IPS-11a (cell line): ENCODE results near the gene NUTF2.
A peak's percentile ranks its signal among the peaks of the same experiment; 100 is the strongest.
"Not testable (repeated sequence)": the region's sequence is repeated elsewhere in the genome, so short reads cannot be mapped to it uniquely, and the experiment has no call there.

ENCODE experiments used
- H3K4me3 ChIP-seq: one replicate; pipeline ENCODE4 v1.5.1; 2013; ENCODE audit warnings: low read depth, low read length, control low read depth

Gene NUTF2

GRCh38 chr16:67862623-67863583 lies 16.2 kb downstream of the NUTF2 start:
- H3K4me3 ChIP-seq, result no peak overlapping the region

- not testable (repeated sequence) for H3K4me3 ChIP-seq
Observed at GRCh38 chr16:67864044-67864443, 17.3 kb downstream of the NUTF2 start.

GRCh38 chr16:67864594-67864993 lies 17.9 kb downstream of the NUTF2 start:
- H3K4me3 ChIP-seq, result no peak overlapping the region

- no peak overlapping the region for H3K4me3 ChIP-seq
Observed at GRCh38 chr16:67865318-67865717, 18.6 kb downstream of the NUTF2 start.

GRCh38 chr16:67868290-67868689 lies 21.6 kb downstream of the NUTF2 start:
- no peak overlapping the region for H3K4me3 ChIP-seq

GRCh38 chr16:67869653-67870052 lies 22.9 kb downstream of the NUTF2 start:
- no peak overlapping the region for H3K4me3 ChIP-seq

GRCh38 chr16:67871256-67871655 lies 24.5 kb downstream of the NUTF2 start:
- H3K4me3 ChIP-seq, result no peak overlapping the region

GRCh38 chr16:67872131-67872630 lies 25.4 kb downstream of the NUTF2 start:
- no peak overlapping the region for H3K4me3 ChIP-seq

- peak within 1 kb of the TSS; percentile 90 for H3K4me3 ChIP-seq
Observed at GRCh38 chr16:67872631-67873434, 26.1 kb downstream of the NUTF2 start, which contains the start of gene EDC4. EDC4 (plus strand) TSS chr16:67873052; CDS start chr16:67873262, 210 bp downstream.

- peak overlapping the region; percentile 90 for H3K4me3 ChIP-seq
Observed at GRCh38 chr16:67873435-67874370, 27.0 kb downstream of the NUTF2 start.

GRCh38 chr16:67874372-67874771 lies 27.6 kb downstream of the NUTF2 start:
- H3K4me3 ChIP-seq, result no peak overlapping the region

GRCh38 chr16:67877064-67877463 lies 30.3 kb downstream of the NUTF2 start:
- H3K4me3 ChIP-seq, result no peak overlapping the region

- no peak overlapping the region for H3K4me3 ChIP-seq
Observed at GRCh38 chr16:67878232-67878631, 31.5 kb downstream of the NUTF2 start.

GRCh38 chr16:67878846-67879245 lies 32.1 kb downstream of the NUTF2 start:
- no peak overlapping the region for H3K4me3 ChIP-seq

GRCh38 chr16:67879462-67879861 lies 32.7 kb downstream of the NUTF2 start:
- no peak overlapping the region for H3K4me3 ChIP-seq

- H3K4me3 ChIP-seq, result no peak overlapping the region
Observed at GRCh38 chr16:67879936-67880335, 33.2 kb downstream of the NUTF2 start.

- H3K4me3 ChIP-seq, result no peak overlapping the region
Observed at GRCh38 chr16:67880584-67880983, 33.9 kb downstream of the NUTF2 start.

GRCh38 chr16:67881621-67882161 lies 35.0 kb downstream of the NUTF2 start:
- no peak overlapping the region for H3K4me3 ChIP-seq

GRCh38 chr16:67882374-67883145 lies 35.8 kb downstream of the NUTF2 start:
- no peak overlapping the region for H3K4me3 ChIP-seq
